ENCODE data around the gene NAXE. TPM values are rescaled to one million over a fixed set of nuclear protein-coding genes. Genes with fewer than 3 reads are reported as not detected.

NAXE gene
- total RNA-seq, 1 experiment from 2014 or later: 90.3 TPM

DNA sequence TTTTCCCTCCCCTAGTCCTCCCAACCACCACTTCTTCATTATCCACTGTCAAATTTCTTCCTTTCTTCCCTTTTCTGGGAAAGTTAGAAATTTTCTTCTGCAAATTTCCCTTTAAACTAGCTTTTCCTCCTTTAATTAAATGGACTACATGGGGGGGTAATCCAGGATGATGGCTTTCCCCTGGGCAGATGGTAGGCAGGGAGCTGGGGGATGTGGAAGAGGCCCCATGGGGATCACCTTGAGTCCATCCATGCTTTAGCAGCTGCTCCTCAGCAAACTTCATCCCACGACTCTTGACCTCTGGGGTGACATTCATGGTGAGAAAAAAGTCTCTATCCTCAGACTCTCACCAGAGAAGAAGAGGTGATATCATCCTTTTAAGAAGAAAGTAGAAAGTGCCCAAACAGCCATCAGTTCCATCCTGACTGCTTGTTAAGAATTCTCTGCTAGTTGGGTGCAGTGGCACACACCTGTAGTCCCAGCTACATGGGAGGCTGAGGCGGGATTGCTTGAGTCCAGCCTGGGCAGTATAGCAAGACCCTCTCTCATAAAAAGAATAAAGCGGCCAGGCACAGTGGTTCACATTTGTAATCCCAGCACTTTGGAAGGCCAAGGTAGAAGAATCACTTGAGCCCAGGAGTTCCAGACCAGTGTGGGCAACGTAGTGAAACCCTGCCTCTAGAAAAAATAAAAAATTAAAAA is 7.3 kb downstream of the NAXE start:
- H3K4me2 ChIP-seq: no peak overlapping the region
- ChIA-PET CTCF (no interaction called here), POLR2A (ENCODE audit: unreplicated experiment) (no interaction called here)
- H4K20me1 ChIP-seq (ENCODE audit: insufficient read depth): no peaks in the 10 kb centered on the region
- intact Hi-C loops (cut with micrococcal nuclease; ENCODE audit: unreplicated experiment): no loop called here
- no peaks in the 10 kb centered on the region for H3K9me2 ChIP-seq (ENCODE audit: insufficient read depth)
- BruUV-seq (replicated peaks): no TSS peak
- TF ChIP-seq EZH2 (IDR thresholded peaks at IDR 0.05; ENCODE audit: low read depth): no peak
- TF ChIP-seq CTCF (conservative IDR thresholded peaks at IDR 0.05): no peak
- no peaks in the 10 kb centered on the region for H3K27me3 ChIP-seq (ENCODE audit: insufficient read depth, low read depth)
- peaks cover 32% of the 10 kb centered on the region for H3K79me2 ChIP-seq (ENCODE audit: low read depth)
- H3K36me3 ChIP-seq (ENCODE audit: low read depth): peaks cover 19% of the 10 kb centered on the region
- H3K4me3 ChIP-seq: no peak overlapping the region
- no peak overlapping the region for H3K27ac ChIP-seq
- peaks cover 16% of the 10 kb centered on the region for H3K4me1 ChIP-seq (replicated peaks; ENCODE audit: insufficient read depth)
- no peak for DNase-seq
- H3F3A ChIP-seq (ENCODE audit: insufficient read depth, low read depth): peaks cover 46% of the 10 kb centered on the region; the same call in 1 of the 2 replicates
- no peaks in the 10 kb centered on the region for H3K9me3 ChIP-seq (ENCODE audit: insufficient read depth, low read depth)
- no peak overlapping the region for H2AFZ ChIP-seq

- intact Hi-C loops (cut with micrococcal nuclease; ENCODE audit: unreplicated experiment): no loop called here
- Histone ChIP-seq H3K27me3 (ENCODE audit: insufficient read depth, low read depth) (no peaks in the 10 kb centered on the region), H4K20me1 (ENCODE audit: insufficient read depth) (no peaks in the 10 kb centered on the region), H3F3A (ENCODE audit: insufficient read depth, low read depth) (peaks cover 37% of the 10 kb centered on the region; the same call in 1 of the 2 replicates), H3K9me2 (ENCODE audit: insufficient read depth) (no peaks in the 10 kb centered on the region), H3K36me3 (ENCODE audit: low read depth) (peaks cover 19% of the 10 kb centered on the region), H3K79me2 (ENCODE audit: low read depth) (peaks cover 32% of the 10 kb centered on the region), H3K4me3 (peak overlapping the region; percentile 77), H3K9me3 (ENCODE audit: insufficient read depth, low read depth) (no peaks in the 10 kb centered on the region), H3K4me2 (peak overlapping the region; percentile 84), H3K27ac (no peak overlapping the region), H3K4me1 (replicated peaks; ENCODE audit: insufficient read depth) (peaks cover 16% of the 10 kb centered on the region), H2AFZ (no peak overlapping the region)
- ChIA-PET CTCF (no interaction called here), POLR2A (ENCODE audit: unreplicated experiment) (no interaction called here)
- TF ChIP-seq CTCF (conservative IDR thresholded peaks at IDR 0.05): peak; percentile 63; the same call in 1 of the 2 replicates
- no peak for TF ChIP-seq EZH2 (IDR thresholded peaks at IDR 0.05; ENCODE audit: low read depth)
- no TSS peak for BruUV-seq (replicated peaks)
- DNase-seq: peak in 1 of 2 experiments; percentile 59
Observed at GRCh38 chr1:156599811-156600210, 8.2 kb downstream of the NAXE start.

GRCh38 chr1:156600733-156601121 is 9.2 kb downstream of the NAXE start:
- CTCF ChIA-PET: interaction anchor here (0.5 kb wide), 1 partner anchor 215 kb away, joined by 12 read pairs; no protein-coding TSS in a partner anchor
- Histone ChIP-seq H3K4me3 (peak overlapping the region; percentile 77), H3K9me2 (ENCODE audit: insufficient read depth) (no peaks in the 10 kb centered on the region), H3K27me3 (ENCODE audit: insufficient read depth, low read depth) (no peaks in the 10 kb centered on the region), H3K4me1 (replicated peaks; ENCODE audit: insufficient read depth) (peaks cover 16% of the 10 kb centered on the region), H3K79me2 (ENCODE audit: low read depth) (peaks cover 32% of the 10 kb centered on the region), H3K27ac (peak overlapping the region; percentile 70), H4K20me1 (ENCODE audit: insufficient read depth) (no peaks in the 10 kb centered on the region), H2AFZ (peak overlapping the region; percentile 97), H3K9me3 (ENCODE audit: insufficient read depth, low read depth) (no peaks in the 10 kb centered on the region), H3K36me3 (ENCODE audit: low read depth) (peaks cover 14% of the 10 kb centered on the region), H3F3A (ENCODE audit: insufficient read depth, low read depth) (peaks cover 28% of the 10 kb centered on the region; the same call in 1 of the 2 replicates), H3K4me2 (peak overlapping the region; percentile 84)
- TF ChIP-seq CTCF (conservative IDR thresholded peaks at IDR 0.05) (no peak), EZH2 (IDR thresholded peaks at IDR 0.05; ENCODE audit: low read depth) (no peak)
- no peak for DNase-seq
- intact Hi-C loops (cut with micrococcal nuclease; ENCODE audit: unreplicated experiment): no loop called here
- POLR2A ChIA-PET (ENCODE audit: unreplicated experiment): interaction anchor here (0.5 to 0.7 kb wide), 2 partner anchors 9 to 96 kb away, joined by 3 read pairs; partner anchors contain the start of gene NAXE
- TSS peak; percentile 44 for BruUV-seq (replicated peaks)
